Fibroblast of the aortic adventitia (primary cell): ENCODE data around the gene MTA1. TPM values are rescaled to one million over a fixed set of nuclear protein-coding genes. Genes with fewer than 3 reads are reported as not detected.

Source experiments
- DNase-seq: peaks from one replicate; pipeline ENCODE4 v3.0.0-alpha.2; 2010; ENCODE audit warnings: low read depth
- H3K4me3 ChIP-seq: 2 replicates; pipeline ENCODE4 v1.5.1; 2011; ENCODE audit warnings: low read depth, mild to moderate bottlenecking, control low read depth, low read length, moderate library complexity
- CTCF ChIP-seq: IDR thresholded peaks from 2 replicates; pipeline ENCODE4 v1.5.1; 2011; ENCODE audit warnings: mild to moderate bottlenecking, low read length, control low read depth, inconsistent platforms; ENCODE audit not compliant: insufficient read depth
- total RNA-seq: library from RNA; depleted of rRNA; stranded (reverse); fragments of >200 nt; gene quantifications from 2 replicates; pipeline ENCODE4 v1.2.3, GENCODE V29; 2012; ENCODE audit warnings: low replicate concordance

Gene MTA1
- total RNA-seq, 1 donor, result 44.4 TPM

GRCh38 chr14:105384041-105384557, 35.5 kb upstream of the MTA1 start:
- DNase-seq, result no peak
- TF ChIP-seq CTCF, result no peak
- H3K4me3 ChIP-seq, result no peak overlapping the region

- no peak overlapping the region for H3K4me3 ChIP-seq
- TF ChIP-seq CTCF, result no peak
- no peak for DNase-seq
Observed at GRCh38 chr14:105384605-105385321, 34.9 kb upstream of the MTA1 start.

GRCh38 chr14:105385322-105385637, 34.3 kb upstream of the MTA1 start:
- TF ChIP-seq CTCF, result no peak
- H3K4me3 ChIP-seq, result no peak overlapping the region
- no peak for DNase-seq

GRCh38 chr14:105385698-105386365, 33.8 kb upstream of the MTA1 start:
- no peak for TF ChIP-seq CTCF
- H3K4me3 ChIP-seq, result no peak overlapping the region
- DNase-seq, result no peak

GRCh38 chr14:105386581-105387529, 32.8 kb upstream of the MTA1 start:
- no peak for DNase-seq
- no peak for TF ChIP-seq CTCF
- no peak overlapping the region for H3K4me3 ChIP-seq

GRCh38 chr14:105387530-105387922, 32.1 kb upstream of the MTA1 start:
- no peak for TF ChIP-seq CTCF
- no peak overlapping the region for H3K4me3 ChIP-seq
- DNase-seq, result no peak
